ENCODE measurements around the gene CAMK1D.
A peak's percentile ranks its signal among the peaks of the same experiment; 100 is the strongest.

The CAMK1D gene

DNA sequence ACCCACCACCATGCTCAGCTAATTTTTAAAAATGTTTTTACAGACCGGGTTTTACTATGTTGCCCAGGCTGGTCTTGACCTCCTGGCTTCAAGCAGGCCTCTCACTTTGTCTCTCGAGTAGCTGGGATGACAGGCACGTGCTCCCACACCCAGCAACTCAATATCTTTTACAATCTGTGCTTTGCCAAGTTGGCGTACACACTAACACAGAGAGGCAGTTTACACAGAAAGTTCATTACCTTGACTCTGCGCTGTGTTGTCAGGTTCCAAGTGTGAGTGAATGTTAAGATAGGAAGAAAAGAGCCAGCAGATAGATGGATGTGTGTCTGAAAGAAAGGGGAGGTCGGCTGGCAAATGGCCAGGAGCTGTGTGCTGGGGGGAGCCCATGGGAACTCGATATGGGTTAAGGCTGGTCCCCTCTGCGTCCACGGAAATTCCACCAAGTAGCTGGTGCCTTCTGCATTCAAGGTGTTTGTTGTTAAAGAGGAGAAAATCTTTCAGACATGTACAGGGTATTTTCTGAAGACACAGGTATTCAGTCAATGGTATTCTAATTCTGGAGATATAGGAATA, 299.8 kb downstream of the CAMK1D start:
- H3K27me3 ChIP-seq = no peaks in the 10 kb centered on the region
- H3K27ac ChIP-seq = no peak overlapping the region
- peaks cover 0 to 6% (median 2%) of the 10 kb centered on the region in 3 donors for H3K9me3 ChIP-seq
- H3K4me3 ChIP-seq = no peak overlapping the region
- TF ChIP-seq, protein P1, sequence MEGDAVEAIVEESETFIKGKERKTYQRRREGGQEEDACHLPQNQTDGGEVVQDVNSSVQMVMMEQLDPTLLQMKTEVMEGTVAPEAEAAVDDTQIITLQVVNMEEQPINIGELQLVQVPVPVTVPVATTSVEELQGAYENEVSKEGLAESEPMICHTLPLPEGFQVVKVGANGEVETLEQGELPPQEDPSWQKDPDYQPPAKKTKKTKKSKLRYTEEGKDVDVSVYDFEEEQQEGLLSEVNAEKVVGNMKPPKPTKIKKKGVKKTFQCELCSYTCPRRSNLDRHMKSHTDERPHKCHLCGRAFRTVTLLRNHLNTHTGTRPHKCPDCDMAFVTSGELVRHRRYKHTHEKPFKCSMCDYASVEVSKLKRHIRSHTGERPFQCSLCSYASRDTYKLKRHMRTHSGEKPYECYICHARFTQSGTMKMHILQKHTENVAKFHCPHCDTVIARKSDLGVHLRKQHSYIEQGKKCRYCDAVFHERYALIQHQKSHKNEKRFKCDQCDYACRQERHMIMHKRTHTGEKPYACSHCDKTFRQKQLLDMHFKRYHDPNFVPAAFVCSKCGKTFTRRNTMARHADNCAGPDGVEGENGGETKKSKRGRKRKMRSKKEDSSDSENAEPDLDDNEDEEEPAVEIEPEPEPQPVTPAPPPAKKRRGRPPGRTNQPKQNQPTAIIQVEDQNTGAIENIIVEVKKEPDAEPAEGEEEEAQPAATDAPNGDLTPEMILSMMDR (IDR thresholded peaks at IDR 0.05) = no peak
- intact Hi-C loops (cut with DNase I; ENCODE audit: low total_unique reads) = no loop called here
- no peaks in the 10 kb centered on the region for H3K36me3 ChIP-seq
- no peaks in the 10 kb centered on the region for H3K4me1 ChIP-seq
- DNase-seq = no peak

DNA sequence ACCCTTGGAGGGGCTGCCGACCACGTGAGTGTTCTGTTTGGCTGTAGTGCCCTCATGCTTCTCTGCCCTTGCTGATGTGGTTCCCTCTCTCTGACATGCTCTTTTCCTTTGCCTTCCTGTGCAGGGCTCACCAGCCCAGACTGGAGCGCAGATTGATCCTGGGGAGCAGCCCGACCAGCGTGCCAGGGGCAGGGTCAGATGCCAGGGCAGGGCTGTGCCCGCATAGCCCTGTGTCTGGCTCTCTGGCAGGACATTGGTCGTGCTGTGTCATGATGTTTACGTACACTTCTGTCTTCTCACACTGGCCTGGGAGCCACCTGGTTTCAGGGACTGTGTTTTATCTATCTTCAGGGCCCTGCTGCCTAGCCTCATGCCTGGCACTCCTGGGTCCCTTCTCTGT, 300.8 kb downstream of the CAMK1D start:
- intact Hi-C loops (cut with DNase I; ENCODE audit: low total_unique reads) = no loop called here
- no peak overlapping the region for H3K27ac ChIP-seq

DNA sequence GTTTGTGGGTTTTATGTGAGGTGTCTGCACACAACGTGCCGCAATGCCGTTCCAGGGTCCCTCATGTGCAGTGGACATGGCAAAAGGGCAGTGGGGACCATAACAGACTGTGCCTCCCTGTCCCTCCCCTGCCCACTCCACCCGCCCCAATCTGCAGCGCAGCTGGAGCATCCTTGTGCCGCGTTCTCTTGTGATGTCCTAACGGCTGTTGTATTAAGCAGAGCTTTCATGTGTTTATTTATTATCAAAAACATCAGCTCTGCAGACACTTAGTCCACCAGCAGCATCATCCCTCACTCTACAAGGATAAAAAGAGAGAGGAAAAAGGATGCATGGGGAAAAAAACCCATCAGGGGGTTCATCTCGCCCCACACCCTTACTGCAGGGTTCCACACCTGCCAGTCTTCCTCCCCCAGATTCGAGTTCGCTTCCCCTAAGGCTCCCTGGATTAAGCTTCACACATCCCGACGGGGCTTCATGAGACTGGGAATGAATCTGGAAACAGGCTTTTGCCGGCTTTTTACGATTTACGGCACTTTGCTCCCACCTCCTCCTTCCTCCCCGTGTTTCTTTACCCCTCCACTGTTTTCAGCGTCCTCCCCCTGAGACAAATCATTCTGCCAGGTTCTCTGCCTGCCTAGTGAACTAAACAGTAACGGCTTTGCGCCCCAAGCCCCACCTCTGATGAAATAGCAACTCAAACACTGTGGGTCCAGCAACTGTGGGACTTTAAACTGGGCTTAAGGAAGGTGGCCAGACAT, 301.4 kb downstream of the CAMK1D start:
- intact Hi-C loops (cut with DNase I; ENCODE audit: low total_unique reads) = no loop called here
- Histone ChIP-seq H3K27me3 (no peaks in the 10 kb centered on the region), H3K27ac (no peak overlapping the region)

More for the DNA sequence above, 300.8 kb downstream of the CAMK1D start:
- H3K4me1 ChIP-seq = no peaks in the 10 kb centered on the region
- H3K27me3 ChIP-seq = no peaks in the 10 kb centered on the region
- no peaks in the 10 kb centered on the region for H3K36me3 ChIP-seq
- H3K9me3 ChIP-seq = peaks cover 0 to 7% (median 3%) of the 10 kb centered on the region in 3 donors
- no peak overlapping the region for H3K4me3 ChIP-seq
- TF ChIP-seq, protein P1 (IDR thresholded peaks at IDR 0.05) = no peak
- DNase-seq = no peak

DNA sequence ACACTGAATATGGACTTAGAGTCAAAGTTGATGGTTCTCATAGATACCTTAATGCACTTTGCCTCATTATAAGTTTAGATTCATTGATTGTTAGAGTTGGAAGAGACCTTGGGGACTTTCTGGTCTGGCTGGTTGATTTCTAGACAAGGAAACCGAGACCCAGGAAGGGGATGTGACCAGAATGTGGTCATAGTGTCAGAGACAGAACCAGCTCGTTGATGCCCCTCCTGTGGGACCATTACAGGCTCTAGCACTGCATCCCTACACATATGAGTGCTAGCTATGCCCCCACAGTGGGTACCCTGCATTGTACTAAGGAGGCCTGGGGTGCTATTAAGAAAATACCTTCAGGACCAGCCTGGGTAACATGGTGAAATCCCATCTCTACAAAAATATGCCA, 306.6 kb downstream of the CAMK1D start:
- no peak overlapping the region for H3K4me3 ChIP-seq
- H3K27ac ChIP-seq = no peak overlapping the region
- TF ChIP-seq, protein P1 (IDR thresholded peaks at IDR 0.05) = no peak
- DNase-seq = no peak
- H3K36me3 ChIP-seq = no peaks in the 10 kb centered on the region
- peaks cover 0 to 7% (median 3%) of the 10 kb centered on the region in 3 donors for H3K9me3 ChIP-seq
- no peaks in the 10 kb centered on the region for H3K27me3 ChIP-seq
- H3K4me1 ChIP-seq = no peaks in the 10 kb centered on the region
- intact Hi-C loops (cut with DNase I; ENCODE audit: low total_unique reads) = loop anchor here (2.0 kb wide), 1 partner anchor 391 kb away; no protein-coding TSS in a partner anchor

More for the DNA sequence above, 301.4 kb downstream of the CAMK1D start:
- TF ChIP-seq, protein P1 (IDR thresholded peaks at IDR 0.05) = no peak
- H3K4me3 ChIP-seq = no peak overlapping the region
- no peak for DNase-seq
- no peaks in the 10 kb centered on the region for H3K4me1 ChIP-seq
- peaks cover 0 to 7% (median 3%) of the 10 kb centered on the region in 3 donors for H3K9me3 ChIP-seq
- no peaks in the 10 kb centered on the region for H3K36me3 ChIP-seq

DNA sequence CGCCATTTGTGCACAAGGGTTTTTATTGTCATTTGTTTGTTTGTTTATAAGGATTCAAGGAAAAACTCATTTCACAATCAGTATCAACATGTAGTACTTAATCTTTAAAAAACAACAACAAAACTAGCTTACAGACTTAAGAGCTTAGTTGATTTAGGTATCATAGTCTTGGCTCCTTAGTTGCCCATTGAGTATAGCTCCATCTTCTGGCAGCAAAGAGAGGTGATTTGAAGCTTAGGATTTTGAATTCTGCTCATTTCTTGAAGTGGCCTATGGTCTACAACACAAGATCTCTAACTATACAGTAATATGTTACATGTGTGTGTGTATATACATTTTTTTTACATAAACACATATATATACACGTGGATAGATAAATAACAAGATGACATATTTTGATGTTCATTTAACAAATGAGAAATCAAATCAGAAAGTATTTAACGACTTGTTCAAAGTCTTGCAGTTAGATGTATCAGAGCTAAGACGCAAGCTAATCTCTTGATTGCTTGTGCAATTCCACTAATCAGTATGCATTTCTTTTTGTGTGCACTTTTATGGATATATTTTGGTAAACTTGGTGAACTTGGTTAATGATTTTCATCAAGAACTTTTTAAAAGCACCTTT, 307.3 kb downstream of the CAMK1D start:
- intact Hi-C loops (cut with DNase I; ENCODE audit: low total_unique reads) = loop anchor here (2.0 kb wide), 1 partner anchor 392 kb away; no protein-coding TSS in a partner anchor
- no peak for DNase-seq
- no peaks in the 10 kb centered on the region for H3K27me3 ChIP-seq

More for the DNA sequence above, 307.3 kb downstream of the CAMK1D start:
- H3K36me3 ChIP-seq = no peaks in the 10 kb centered on the region
- no peak overlapping the region for H3K27ac ChIP-seq
- H3K4me1 ChIP-seq = no peaks in the 10 kb centered on the region
- TF ChIP-seq, protein P1 (IDR thresholded peaks at IDR 0.05) = peak; percentile 59 to 73
- peaks cover 0 to 7% (median 3%) of the 10 kb centered on the region in 3 donors for H3K9me3 ChIP-seq
- no peak overlapping the region for H3K4me3 ChIP-seq
